Nephron (organoid): ENCODE results near the gene MCAM.

Source experiments
- H3K27ac Mint-ChIP-seq, 3 experiments: 2 replicates each; pipeline ENCODE4 v1.8.0; 2020; ENCODE audit warnings: mixed read lengths in 3 of 3, mild to moderate bottlenecking in 2 of 3, moderate library complexity in 1 of 3
- H3K27me3 Mint-ChIP-seq: 2 replicates; pipeline ENCODE4 v1.8.0; 2021; ENCODE audit warnings: low read depth, mild to moderate bottlenecking, moderate library complexity, mixed read lengths
- H3K36me3 Mint-ChIP-seq: 2 replicates; pipeline ENCODE4 v1.8.0; 2020; ENCODE audit warnings: low read depth, mixed read lengths
- H3K4me1 Mint-ChIP-seq: 2 replicates; pipeline ENCODE4 v1.8.0; 2020; ENCODE audit warnings: mixed read lengths
- H3K4me3 Mint-ChIP-seq, 3 experiments: 2 replicates each; pipeline ENCODE4 v1.8.0; 2020; ENCODE audit warnings: mild to moderate bottlenecking in 3 of 3, mixed read lengths in 3 of 3, moderate library complexity in 2 of 3
- H3K9me3 Mint-ChIP-seq: 2 replicates; pipeline ENCODE4 v1.8.0; 2020; ENCODE audit warnings: mixed read lengths
- TF ChIP-seq, protein P1 (sequence below), 3 experiments: fragments of 200-600 bp; sonication (generic); IDR thresholded peaks; one replicate each; pipeline ENCODE4 v1.5.0; 2021; ENCODE audit warnings: antibody characterized with exemption in 3 of 3; ENCODE audit not compliant: unreplicated experiment in 3 of 3

MCAM gene

GRCh38 chr11:119316729-119317591 lies at the start of gene MCAM:
MCAM (minus strand) TSS chr11:119317130; CDS start chr11:119317101, 29 bp downstream.
- Mint-ChIP-seq H3K27ac (peak within 1 kb of the TSS; percentile 30 to 92 (median 60)), H3K27me3 (peaks cover 6% of the 10 kb centered on the region), H3K4me3 (peak within 1 kb of the TSS; percentile 76 to 79 (median 77)), H3K36me3 (no peaks in the 10 kb centered on the region), H3K9me3 (no peaks in the 10 kb centered on the region), H3K4me1 (peaks cover 19% of the 10 kb centered on the region)
- TF ChIP-seq, protein P1, sequence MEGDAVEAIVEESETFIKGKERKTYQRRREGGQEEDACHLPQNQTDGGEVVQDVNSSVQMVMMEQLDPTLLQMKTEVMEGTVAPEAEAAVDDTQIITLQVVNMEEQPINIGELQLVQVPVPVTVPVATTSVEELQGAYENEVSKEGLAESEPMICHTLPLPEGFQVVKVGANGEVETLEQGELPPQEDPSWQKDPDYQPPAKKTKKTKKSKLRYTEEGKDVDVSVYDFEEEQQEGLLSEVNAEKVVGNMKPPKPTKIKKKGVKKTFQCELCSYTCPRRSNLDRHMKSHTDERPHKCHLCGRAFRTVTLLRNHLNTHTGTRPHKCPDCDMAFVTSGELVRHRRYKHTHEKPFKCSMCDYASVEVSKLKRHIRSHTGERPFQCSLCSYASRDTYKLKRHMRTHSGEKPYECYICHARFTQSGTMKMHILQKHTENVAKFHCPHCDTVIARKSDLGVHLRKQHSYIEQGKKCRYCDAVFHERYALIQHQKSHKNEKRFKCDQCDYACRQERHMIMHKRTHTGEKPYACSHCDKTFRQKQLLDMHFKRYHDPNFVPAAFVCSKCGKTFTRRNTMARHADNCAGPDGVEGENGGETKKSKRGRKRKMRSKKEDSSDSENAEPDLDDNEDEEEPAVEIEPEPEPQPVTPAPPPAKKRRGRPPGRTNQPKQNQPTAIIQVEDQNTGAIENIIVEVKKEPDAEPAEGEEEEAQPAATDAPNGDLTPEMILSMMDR (IDR thresholded peaks at IDR 0.05; ENCODE audit: unreplicated experiment in 3 of 3) = no peak

DNA sequence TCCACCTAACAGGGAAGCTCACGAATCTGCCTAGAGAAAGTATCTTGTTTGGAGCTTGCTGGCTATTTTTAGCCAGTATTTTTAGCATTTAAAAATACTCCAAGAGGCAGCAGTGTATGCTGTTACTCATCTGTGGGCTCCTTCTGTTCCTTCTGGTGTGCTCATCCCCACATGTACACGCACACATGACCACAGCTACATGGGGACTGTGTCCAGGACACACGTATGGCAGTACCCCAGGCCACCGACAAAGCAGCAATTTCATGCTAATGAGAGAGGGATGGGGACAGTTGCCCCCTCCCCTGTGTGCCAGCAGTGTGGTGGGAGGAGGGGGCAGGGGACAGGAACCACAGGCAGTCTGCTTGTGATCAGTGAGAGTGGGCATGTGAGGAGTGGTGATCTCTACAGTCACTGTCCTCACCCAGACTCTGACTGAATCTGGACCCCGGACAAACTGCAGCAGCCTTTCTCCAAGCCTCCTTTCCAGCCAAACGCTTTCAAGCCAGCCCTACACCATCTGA lies 48.2 kb upstream of the MCAM start:
- peaks cover 28% of the 10 kb centered on the region for H3K27me3 Mint-ChIP-seq
- peaks cover 81% of the 10 kb centered on the region for H3K4me1 Mint-ChIP-seq
- peak overlapping the region; percentile 86 to 91 (median 90) for H3K4me3 Mint-ChIP-seq
- H3K27ac Mint-ChIP-seq = peak overlapping the region; percentile 30 to 84 (median 77)
- H3K36me3 Mint-ChIP-seq = peaks cover 6% of the 10 kb centered on the region
- TF ChIP-seq, protein P1 (IDR thresholded peaks at IDR 0.05; ENCODE audit: unreplicated experiment in 3 of 3) = no peak
- H3K9me3 Mint-ChIP-seq = no peaks in the 10 kb centered on the region

DNA sequence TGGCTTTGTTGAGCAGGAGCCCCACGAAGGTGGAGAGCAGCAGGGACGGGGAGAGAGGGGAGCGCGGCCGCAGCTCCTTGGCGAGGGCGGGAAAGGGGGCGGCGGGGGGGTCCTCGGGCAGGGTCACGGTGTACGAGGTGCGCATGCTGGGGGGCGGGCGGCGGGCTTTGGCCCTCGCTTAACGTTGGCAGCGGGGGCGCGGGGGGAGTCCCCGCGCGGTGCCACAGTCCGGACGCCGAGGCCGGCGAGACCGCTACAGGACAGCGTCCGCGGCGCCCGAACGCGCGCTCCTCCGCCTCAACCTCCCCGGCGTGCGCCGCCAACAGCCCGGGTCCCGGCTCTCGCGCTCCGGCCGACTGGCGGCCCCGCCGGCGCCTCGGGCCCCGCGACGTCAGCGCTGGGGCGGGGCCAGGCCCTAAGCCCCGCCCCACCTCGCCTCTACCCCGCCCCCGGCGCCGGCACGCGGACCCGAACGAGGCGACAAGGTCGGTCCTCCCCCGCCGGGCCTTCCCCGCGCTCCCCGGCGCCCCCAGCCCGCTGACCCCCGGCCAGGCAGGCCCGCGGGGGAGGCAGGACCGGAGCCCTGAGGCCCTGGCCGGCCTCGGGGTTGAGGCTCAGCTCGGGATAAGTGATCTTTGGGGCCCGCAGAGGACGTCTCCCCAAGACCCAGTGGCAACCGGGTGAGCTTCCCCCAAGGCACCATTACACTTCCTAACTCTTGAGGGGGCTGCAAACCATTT lies 47.1 kb upstream of the MCAM start:
- Mint-ChIP-seq H3K27me3 (peaks cover 32% of the 10 kb centered on the region), H3K9me3 (no peaks in the 10 kb centered on the region), H3K27ac (peak overlapping the region; percentile 30 to 84 (median 73)), H3K4me3 (peak overlapping the region; percentile 86 to 91 (median 90)), H3K36me3 (peaks cover 12% of the 10 kb centered on the region), H3K4me1 (peaks cover 81% of the 10 kb centered on the region)
- TF ChIP-seq, protein P1 (IDR thresholded peaks at IDR 0.05; ENCODE audit: unreplicated experiment in 3 of 3) = no peak

DNA sequence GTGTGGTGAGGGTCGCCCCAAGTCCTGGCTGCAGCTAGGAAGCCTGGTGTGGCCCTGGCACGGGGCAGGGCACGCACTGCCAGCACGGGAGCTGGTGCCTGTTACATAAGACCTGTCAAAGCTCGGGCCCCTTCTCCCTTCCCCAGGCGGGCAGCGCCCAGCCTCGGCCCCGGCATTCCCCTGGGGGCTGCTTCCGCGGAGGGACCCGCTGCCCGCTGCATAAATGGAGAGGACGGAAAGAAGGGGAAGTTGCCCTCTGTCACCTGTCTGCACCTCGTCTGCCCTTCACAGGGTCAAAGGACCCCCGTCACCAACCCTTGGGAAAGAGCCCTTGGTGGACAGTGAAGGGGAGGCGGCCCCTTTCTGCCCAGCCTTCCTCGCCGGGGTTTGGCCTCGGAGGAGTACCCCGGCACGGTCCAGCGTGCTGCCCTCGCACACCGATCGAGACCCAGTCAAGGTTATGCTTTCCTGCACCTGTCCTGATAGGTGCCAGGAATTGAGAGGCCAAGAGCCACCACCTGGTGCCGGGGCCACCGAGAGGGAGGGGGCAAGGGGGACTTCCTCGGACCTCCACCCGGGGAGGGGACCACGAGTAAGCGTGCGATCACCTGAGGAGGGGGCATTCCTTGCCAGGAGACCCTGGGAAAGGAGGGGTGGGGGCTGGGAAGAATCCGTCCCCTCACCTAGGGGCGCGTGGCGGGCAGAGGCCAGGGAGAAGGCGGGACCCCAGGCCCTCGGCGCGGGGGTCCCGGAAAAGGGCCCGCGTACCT lies 46.3 kb upstream of the MCAM start:
- Mint-ChIP-seq H3K27ac (peak overlapping the region in 1 of 3 experiments; percentile 90), H3K9me3 (no peaks in the 10 kb centered on the region), H3K4me3 (peak overlapping the region; percentile 77 to 87 (median 82)), H3K4me1 (peaks cover 74% of the 10 kb centered on the region), H3K27me3 (peaks cover 36% of the 10 kb centered on the region), H3K36me3 (peaks cover 19% of the 10 kb centered on the region)
- TF ChIP-seq, protein P1 (IDR thresholded peaks at IDR 0.05; ENCODE audit: unreplicated experiment in 3 of 3) = no peak

DNA sequence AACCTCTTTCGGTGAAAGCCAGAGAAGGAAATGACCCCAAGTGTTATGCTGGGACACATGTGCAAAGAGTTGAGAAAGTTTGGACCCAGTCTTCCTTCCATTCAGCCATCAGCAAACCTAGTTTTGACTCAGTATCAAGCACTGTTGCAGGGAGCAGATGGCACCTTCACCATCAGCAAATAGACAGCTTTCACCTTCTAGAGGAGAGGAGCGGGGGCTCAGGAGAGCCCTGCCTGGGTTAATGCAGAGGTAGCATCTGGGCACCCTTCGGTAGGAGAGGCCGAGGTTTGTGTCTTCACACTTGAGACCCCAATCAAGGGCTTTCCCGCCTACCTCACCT lies 45.8 kb upstream of the MCAM start:
- Mint-ChIP-seq H3K27ac (peak overlapping the region; percentile 74 to 90 (median 83)), H3K4me1 (peaks cover 70% of the 10 kb centered on the region), H3K36me3 (peaks cover 22% of the 10 kb centered on the region), H3K9me3 (no peaks in the 10 kb centered on the region), H3K4me3 (peak overlapping the region; percentile 77 to 87 (median 82)), H3K27me3 (peaks cover 38% of the 10 kb centered on the region)
- TF ChIP-seq, protein P1 (IDR thresholded peaks at IDR 0.05; ENCODE audit: unreplicated experiment in 3 of 3) = no peak
